GM12878 (cell line): ENCODE results near the gene VN1R5. TPM values are rescaled to one million over a fixed set of nuclear protein-coding genes. Genes with fewer than 3 reads are reported as not detected.
A peak's percentile ranks its signal among the peaks of the same experiment; 100 is the strongest.

ENCODE experiments used
- BHLHE40 ChIP-seq, 2 experiments: fragments of 450-650 bp in 1 of 2; IDR thresholded peaks; 2 replicates each; pipeline ENCODE4 v1.6.1; 2011 to 2017; ENCODE audit warnings: low read depth in 2 of 2, borderline replicate concordance in 1 of 2, improper control_type of control experiment in 1 of 2, low read length in 1 of 2, mild to moderate bottlenecking in 1 of 2
- HDAC2 ChIP-seq: fragments of 200-600 bp; sonication (generic); IDR thresholded peaks from 2 replicates; pipeline ENCODE4 v1.6.1; 2017
- KAT2A ChIP-seq: conservative IDR thresholded peaks from 2 replicates; pipeline ENCODE4 v1.6.1; 2011; ENCODE audit warnings: low read depth, low read length; ENCODE audit not compliant: control insufficient read depth
- MYC ChIP-seq: IDR thresholded peaks from 2 replicates; pipeline ENCODE4 v1.6.1; 2011; ENCODE audit warnings: mild to moderate bottlenecking, low read length, moderate library complexity, inconsistent platforms; ENCODE audit not compliant: insufficient read depth, insufficient replicate concordance, insufficient read length, severe bottlenecking
- NFYA ChIP-seq: IDR thresholded peaks from 2 replicates; pipeline ENCODE4 v1.6.1; 2011; ENCODE audit warnings: low read depth, mild to moderate bottlenecking, low read length, improper control_type of control experiment, borderline replicate concordance
- NR2C2 ChIP-seq: IDR thresholded peaks from 2 replicates; pipeline ENCODE4 v1.6.1; 2011; ENCODE audit warnings: borderline replicate concordance, low read depth; ENCODE audit not compliant: control insufficient read depth, insufficient read length
- PML ChIP-seq: IDR thresholded peaks from 2 replicates; pipeline ENCODE4 v1.6.1; 2012; ENCODE audit warnings: low read length, inconsistent platforms
- SRF ChIP-seq, 2 experiments: IDR thresholded peaks; 2 replicates each; pipeline ENCODE4 v1.6.1; 2011; ENCODE audit warnings: low read depth in 2 of 2, low read length in 2 of 2, mild to moderate bottlenecking in 1 of 2, moderate library complexity in 1 of 2
- TCF12 ChIP-seq: IDR thresholded peaks from 2 replicates; pipeline ENCODE4 v1.6.1; 2011; ENCODE audit warnings: low read depth, mild to moderate bottlenecking, low read length
- ZZZ3 ChIP-seq: IDR thresholded peaks from 2 replicates; pipeline ENCODE4 v1.6.1; 2011; ENCODE audit warnings: low read depth; ENCODE audit not compliant: control insufficient read depth, insufficient read length
- polyA plus RNA-seq, 11 experiments: library from polyadenylated mRNA; depleted of rRNA in 4 of 11; unstranded in 6 of 11; stranded (reverse) in 5 of 11; fragments of >200 nt; fragmentation: Nextera tagmentation in 4 of 11; fragmentation: Illumina TruSeq in 1 of 11; extraction: Ambion mirVana in 4 of 11; extraction: Trizol in 1 of 11; gene quantifications; 1 replicate in 1 of 11; 2 replicates in 10 of 11; pipeline versions ENCODE4 v1.2.1 to v1.2.3, GENCODE V29; 2011 to 2016; ENCODE audit warnings: inconsistent platforms in 2 of 11, missing spikeins in 2 of 11, low read depth in 1 of 11
- total RNA-seq, 4 experiments: library from RNA; depleted of rRNA in 3 of 4; stranded (reverse); fragments of >200 nt in 3 of 4; fragmentation: Illumina TruSeq in 1 of 4; extraction: Trizol in 1 of 4; gene quantifications; 2 replicates each; pipeline versions ENCODE4 v1.2.1 to v1.2.3, GENCODE V29; 2013 to 2021
- TF ChIP-seq, protein P1 (sequence below): fragments of 450-650 bp; formaldehyde crosslinking; IDR thresholded peaks from 2 replicates; pipeline ENCODE4 v1.4.0; 2022; ENCODE audit warnings: mild to moderate bottlenecking, moderate library complexity
- TF ChIP-seq, protein P2 (sequence below): fragments of 450-650 bp; IDR thresholded peaks from 2 replicates; pipeline ENCODE4 v1.6.1; 2014; ENCODE audit warnings: mild to moderate bottlenecking
- TF ChIP-seq, protein P3 (sequence below): IDR thresholded peaks from 2 replicates; pipeline ENCODE4 v1.6.1; 2011; ENCODE audit warnings: mild to moderate bottlenecking, low read depth, low read length, moderate library complexity; ENCODE audit not compliant: insufficient replicate concordance
- TF ChIP-seq, protein P4 (sequence below): fragments of 450-650 bp; IDR thresholded peaks from 2 replicates; pipeline ENCODE4 v1.6.1; 2017; ENCODE audit warnings: antibody characterized with exemption, mild to moderate bottlenecking, moderate library complexity
- TF ChIP-seq, protein P5 (sequence below): fragments of 450-650 bp; IDR thresholded peaks from 2 replicates; pipeline ENCODE4 v1.6.1; 2017; ENCODE audit warnings: mild to moderate bottlenecking, moderate library complexity

VN1R5 gene
- total and polyA plus RNA-seq, 10 of the 15 experiments (the other 5 are each of a cell fraction or from before 2014, with no cell fraction given), result not detected

DNA sequence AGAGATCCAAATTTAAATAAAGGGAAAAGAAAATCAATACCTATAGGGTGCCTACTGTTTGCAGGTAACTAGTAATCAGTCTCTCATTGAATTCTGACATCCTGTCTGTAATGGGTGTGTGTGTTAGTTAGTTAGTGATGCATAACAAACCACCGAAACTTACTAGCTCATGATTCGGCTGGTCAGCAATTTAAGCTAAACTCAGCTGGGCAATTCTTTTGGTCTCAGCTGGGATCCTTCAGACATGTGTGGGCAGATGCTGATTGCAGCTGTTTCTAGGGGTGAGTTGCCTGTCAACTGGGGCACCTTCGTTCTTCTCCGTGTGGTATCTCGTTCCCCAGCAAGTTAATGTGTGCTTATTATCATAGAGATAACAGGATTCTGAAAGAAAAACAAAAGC is 43.9 kb upstream of the VN1R5 start (continued):
- TF ChIP-seq NFYA, result no peak
- TF ChIP-seq, protein P1, sequence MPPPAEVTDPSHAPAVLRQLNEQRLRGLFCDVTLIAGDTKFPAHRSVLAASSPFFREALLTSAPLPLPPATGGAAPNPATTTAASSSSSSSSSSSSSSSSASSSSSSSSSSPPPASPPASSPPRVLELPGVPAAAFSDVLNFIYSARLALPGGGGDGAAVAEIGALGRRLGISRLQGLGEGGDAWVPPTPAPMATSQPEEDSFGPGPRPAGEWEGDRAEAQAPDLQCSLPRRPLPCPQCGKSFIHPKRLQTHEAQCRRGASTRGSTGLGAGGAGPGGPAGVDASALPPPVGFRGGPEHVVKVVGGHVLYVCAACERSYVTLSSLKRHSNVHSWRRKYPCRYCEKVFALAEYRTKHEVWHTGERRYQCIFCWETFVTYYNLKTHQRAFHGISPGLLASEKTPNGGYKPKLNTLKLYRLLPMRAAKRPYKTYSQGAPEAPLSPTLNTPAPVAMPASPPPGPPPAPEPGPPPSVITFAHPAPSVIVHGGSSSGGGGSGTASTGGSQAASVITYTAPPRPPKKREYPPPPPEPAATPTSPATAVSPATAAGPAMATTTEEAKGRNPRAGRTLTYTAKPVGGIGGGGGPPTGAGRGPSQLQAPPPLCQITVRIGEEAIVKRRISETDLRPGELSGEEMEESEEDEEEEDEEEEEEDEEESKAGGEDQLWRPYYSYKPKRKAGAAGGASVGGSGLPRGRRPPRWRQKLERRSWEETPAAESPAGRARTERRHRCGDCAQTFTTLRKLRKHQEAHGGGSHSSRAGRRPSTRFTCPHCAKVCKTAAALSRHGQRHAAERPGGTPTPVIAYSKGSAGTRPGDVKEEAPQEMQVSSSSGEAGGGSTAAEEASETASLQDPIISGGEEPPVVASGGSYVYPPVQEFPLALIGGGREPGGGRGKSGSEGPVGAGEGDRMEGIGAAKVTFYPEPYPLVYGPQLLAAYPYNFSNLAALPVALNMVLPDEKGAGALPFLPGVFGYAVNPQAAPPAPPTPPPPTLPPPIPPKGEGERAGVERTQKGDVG (CRISPR knock-in tag), result no peak
- TF ChIP-seq, protein P2, sequence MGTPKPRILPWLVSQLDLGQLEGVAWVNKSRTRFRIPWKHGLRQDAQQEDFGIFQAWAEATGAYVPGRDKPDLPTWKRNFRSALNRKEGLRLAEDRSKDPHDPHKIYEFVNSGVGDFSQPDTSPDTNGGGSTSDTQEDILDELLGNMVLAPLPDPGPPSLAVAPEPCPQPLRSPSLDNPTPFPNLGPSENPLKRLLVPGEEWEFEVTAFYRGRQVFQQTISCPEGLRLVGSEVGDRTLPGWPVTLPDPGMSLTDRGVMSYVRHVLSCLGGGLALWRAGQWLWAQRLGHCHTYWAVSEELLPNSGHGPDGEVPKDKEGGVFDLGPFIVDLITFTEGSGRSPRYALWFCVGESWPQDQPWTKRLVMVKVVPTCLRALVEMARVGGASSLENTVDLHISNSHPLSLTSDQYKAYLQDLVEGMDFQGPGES, result no peak
- TF ChIP-seq, protein P3, sequence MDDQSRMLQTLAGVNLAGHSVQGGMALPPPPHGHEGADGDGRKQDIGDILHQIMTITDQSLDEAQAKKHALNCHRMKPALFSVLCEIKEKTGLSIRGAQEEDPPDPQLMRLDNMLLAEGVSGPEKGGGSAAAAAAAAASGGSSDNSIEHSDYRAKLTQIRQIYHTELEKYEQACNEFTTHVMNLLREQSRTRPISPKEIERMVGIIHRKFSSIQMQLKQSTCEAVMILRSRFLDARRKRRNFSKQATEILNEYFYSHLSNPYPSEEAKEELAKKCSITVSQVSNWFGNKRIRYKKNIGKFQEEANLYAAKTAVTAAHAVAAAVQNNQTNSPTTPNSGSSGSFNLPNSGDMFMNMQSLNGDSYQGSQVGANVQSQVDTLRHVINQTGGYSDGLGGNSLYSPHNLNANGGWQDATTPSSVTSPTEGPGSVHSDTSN, result peak; percentile 80
- TF ChIP-seq BHLHE40 (IDR thresholded peaks at IDR 0.05; ENCODE audit: borderline replicate concordance in 1 of 2, low read depth in 2 of 2, low read length in 1 of 2), result peak; percentile 67 to 78; a peak in 3 of 4 replicates
- TF ChIP-seq SRF (IDR thresholded peaks at IDR 0.05; ENCODE audit: low read depth in 2 of 2, low read length in 2 of 2), result no peak
- no peak for TF ChIP-seq KAT2A
- no peak for TF ChIP-seq MYC
- no peak for TF ChIP-seq HDAC2
- TF ChIP-seq, protein P4, sequence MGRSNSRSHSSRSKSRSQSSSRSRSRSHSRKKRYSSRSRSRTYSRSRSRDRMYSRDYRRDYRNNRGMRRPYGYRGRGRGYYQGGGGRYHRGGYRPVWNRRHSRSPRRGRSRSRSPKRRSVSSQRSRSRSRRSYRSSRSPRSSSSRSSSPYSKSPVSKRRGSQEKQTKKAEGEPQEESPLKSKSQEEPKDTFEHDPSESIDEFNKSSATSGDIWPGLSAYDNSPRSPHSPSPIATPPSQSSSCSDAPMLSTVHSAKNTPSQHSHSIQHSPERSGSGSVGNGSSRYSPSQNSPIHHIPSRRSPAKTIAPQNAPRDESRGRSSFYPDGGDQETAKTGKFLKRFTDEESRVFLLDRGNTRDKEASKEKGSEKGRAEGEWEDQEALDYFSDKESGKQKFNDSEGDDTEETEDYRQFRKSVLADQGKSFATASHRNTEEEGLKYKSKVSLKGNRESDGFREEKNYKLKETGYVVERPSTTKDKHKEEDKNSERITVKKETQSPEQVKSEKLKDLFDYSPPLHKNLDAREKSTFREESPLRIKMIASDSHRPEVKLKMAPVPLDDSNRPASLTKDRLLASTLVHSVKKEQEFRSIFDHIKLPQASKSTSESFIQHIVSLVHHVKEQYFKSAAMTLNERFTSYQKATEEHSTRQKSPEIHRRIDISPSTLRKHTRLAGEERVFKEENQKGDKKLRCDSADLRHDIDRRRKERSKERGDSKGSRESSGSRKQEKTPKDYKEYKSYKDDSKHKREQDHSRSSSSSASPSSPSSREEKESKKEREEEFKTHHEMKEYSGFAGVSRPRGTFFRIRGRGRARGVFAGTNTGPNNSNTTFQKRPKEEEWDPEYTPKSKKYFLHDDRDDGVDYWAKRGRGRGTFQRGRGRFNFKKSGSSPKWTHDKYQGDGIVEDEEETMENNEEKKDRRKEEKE, result no peak
- TF ChIP-seq PML, result no peak
- no peak for TF ChIP-seq NR2C2
- peak; percentile 99 for TF ChIP-seq TCF12
- TF ChIP-seq, protein P5, sequence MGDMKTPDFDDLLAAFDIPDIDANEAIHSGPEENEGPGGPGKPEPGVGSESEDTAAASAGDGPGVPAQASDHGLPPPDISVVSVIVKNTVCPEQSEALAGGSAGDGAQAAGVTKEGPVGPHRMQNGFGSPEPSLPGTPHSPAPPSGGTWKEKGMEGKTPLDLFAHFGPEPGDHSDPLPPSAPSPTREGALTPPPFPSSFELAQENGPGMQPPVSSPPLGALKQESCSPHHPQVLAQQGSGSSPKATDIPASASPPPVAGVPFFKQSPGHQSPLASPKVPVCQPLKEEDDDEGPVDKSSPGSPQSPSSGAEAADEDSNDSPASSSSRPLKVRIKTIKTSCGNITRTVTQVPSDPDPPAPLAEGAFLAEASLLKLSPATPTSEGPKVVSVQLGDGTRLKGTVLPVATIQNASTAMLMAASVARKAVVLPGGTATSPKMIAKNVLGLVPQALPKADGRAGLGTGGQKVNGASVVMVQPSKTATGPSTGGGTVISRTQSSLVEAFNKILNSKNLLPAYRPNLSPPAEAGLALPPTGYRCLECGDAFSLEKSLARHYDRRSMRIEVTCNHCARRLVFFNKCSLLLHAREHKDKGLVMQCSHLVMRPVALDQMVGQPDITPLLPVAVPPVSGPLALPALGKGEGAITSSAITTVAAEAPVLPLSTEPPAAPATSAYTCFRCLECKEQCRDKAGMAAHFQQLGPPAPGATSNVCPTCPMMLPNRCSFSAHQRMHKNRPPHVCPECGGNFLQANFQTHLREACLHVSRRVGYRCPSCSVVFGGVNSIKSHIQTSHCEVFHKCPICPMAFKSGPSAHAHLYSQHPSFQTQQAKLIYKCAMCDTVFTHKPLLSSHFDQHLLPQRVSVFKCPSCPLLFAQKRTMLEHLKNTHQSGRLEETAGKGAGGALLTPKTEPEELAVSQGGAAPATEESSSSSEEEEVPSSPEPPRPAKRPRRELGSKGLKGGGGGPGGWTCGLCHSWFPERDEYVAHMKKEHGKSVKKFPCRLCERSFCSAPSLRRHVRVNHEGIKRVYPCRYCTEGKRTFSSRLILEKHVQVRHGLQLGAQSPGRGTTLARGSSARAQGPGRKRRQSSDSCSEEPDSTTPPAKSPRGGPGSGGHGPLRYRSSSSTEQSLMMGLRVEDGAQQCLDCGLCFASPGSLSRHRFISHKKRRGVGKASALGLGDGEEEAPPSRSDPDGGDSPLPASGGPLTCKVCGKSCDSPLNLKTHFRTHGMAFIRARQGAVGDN, result 0 out of 2 replicates have a peak, but pooled peaks have one; percentile 24
- TF ChIP-seq ZZZ3, result no peak
